ENCODE data around the gene PTCD2.
A peak's percentile ranks its signal among the peaks of the same experiment; 100 is the strongest.

Gene PTCD2

GRCh38 chr5:72358925-72359324 is 38.8 kb downstream of the PTCD2 start:
- no peak for DNase-seq (ENCODE audit: low read depth)
- no peak overlapping the region for H3K4me3 ChIP-seq (ENCODE audit: low read depth, low read length)
- TF ChIP-seq CTCF (conservative IDR thresholded peaks at IDR 0.05; ENCODE audit: low read depth, low read length) = no peak

- no peak for TF ChIP-seq CTCF (conservative IDR thresholded peaks at IDR 0.05; ENCODE audit: low read depth, low read length)
- no peak for DNase-seq (ENCODE audit: low read depth)
- H3K4me3 ChIP-seq (ENCODE audit: low read depth, low read length) = no peak overlapping the region
Observed at GRCh38 chr5:72359886-72360285, 39.7 kb downstream of the PTCD2 start.

GRCh38 chr5:72363166-72363802 is 43.1 kb downstream of the PTCD2 start:
- TF ChIP-seq CTCF (conservative IDR thresholded peaks at IDR 0.05; ENCODE audit: low read depth, low read length) = no peak
- peak; percentile 89 for DNase-seq (ENCODE audit: low read depth)
- no peak overlapping the region for H3K4me3 ChIP-seq (ENCODE audit: low read depth, low read length)

- no peak for TF ChIP-seq CTCF (conservative IDR thresholded peaks at IDR 0.05; ENCODE audit: low read depth, low read length)
- no peak for DNase-seq (ENCODE audit: low read depth)
- no peak overlapping the region for H3K4me3 ChIP-seq (ENCODE audit: low read depth, low read length)
Observed at GRCh38 chr5:72364171-72364570, 44.0 kb downstream of the PTCD2 start.

GRCh38 chr5:72364951-72365350 is 44.8 kb downstream of the PTCD2 start:
- no peak for DNase-seq (ENCODE audit: low read depth)
- H3K4me3 ChIP-seq (ENCODE audit: low read depth, low read length) = no peak overlapping the region
- no peak for TF ChIP-seq CTCF (conservative IDR thresholded peaks at IDR 0.05; ENCODE audit: low read depth, low read length)

- peak; percentile 93 for DNase-seq (ENCODE audit: low read depth)
- H3K4me3 ChIP-seq (ENCODE audit: low read depth, low read length) = no peak overlapping the region
- TF ChIP-seq CTCF (conservative IDR thresholded peaks at IDR 0.05; ENCODE audit: low read depth, low read length) = peak; percentile 84
Observed at GRCh38 chr5:72366324-72366976, 46.3 kb downstream of the PTCD2 start.

- H3K4me3 ChIP-seq (ENCODE audit: low read depth, low read length) = no peak overlapping the region
- no peak for DNase-seq (ENCODE audit: low read depth)
- TF ChIP-seq CTCF (conservative IDR thresholded peaks at IDR 0.05; ENCODE audit: low read depth, low read length) = no peak
Observed at GRCh38 chr5:72368271-72368670, 48.1 kb downstream of the PTCD2 start.

Data from choroid plexus epithelial cell (primary cell).